HG03442 (cell line): ENCODE results near the gene MED9.
"Not testable (repeated sequence)": the region's sequence is repeated elsewhere in the genome, so short reads cannot be mapped to it uniquely, and the experiment has no call there.

Source experiments
- ATAC-seq: cut with Tn5 transposase; IDR thresholded peaks from one replicate; pipeline ENCODE4 v1.9.1; 2021; ENCODE audit warnings: mild to moderate bottlenecking, moderate library complexity; ENCODE audit not compliant: unreplicated experiment

The MED9 gene

GRCh38 chr17:17454700-17455099 is 22.1 kb upstream of the MED9 start:
- ATAC-seq = not testable (repeated sequence)

GRCh38 chr17:17455173-17455572 is 21.6 kb upstream of the MED9 start:
- ATAC-seq = no peak

- no peak for ATAC-seq
These were observed 20.5 kb upstream of the MED9 start for GRCh38 chr17:17456251-17456650.

GRCh38 chr17:17457680-17458079 is 19.1 kb upstream of the MED9 start:
- no peak for ATAC-seq

- no peak for ATAC-seq
These were observed 16.8 kb upstream of the MED9 start for GRCh38 chr17:17460038-17460437.

- ATAC-seq = no peak
These were observed 14.6 kb upstream of the MED9 start for GRCh38 chr17:17462048-17462824.

- ATAC-seq = no peak
These were observed 13.0 kb upstream of the MED9 start for GRCh38 chr17:17463821-17464220.

GRCh38 chr17:17465878-17466277 is 10.9 kb upstream of the MED9 start:
- ATAC-seq = not testable (repeated sequence)

GRCh38 chr17:17466511-17466910 is 10.3 kb upstream of the MED9 start:
- ATAC-seq = no peak

- no peak for ATAC-seq
These were observed 9.8 kb upstream of the MED9 start for GRCh38 chr17:17467016-17467415.

- ATAC-seq = no peak
These were observed 9.1 kb upstream of the MED9 start for GRCh38 chr17:17467720-17468119.

- no peak for ATAC-seq
These were observed 8.4 kb upstream of the MED9 start for GRCh38 chr17:17468217-17469010.

- ATAC-seq = no peak
These were observed 7.4 kb upstream of the MED9 start for GRCh38 chr17:17469358-17469757.

- ATAC-seq = no peak
These were observed 6.8 kb upstream of the MED9 start for GRCh38 chr17:17469996-17470395.

GRCh38 chr17:17472333-17472920 is 4.4 kb upstream of the MED9 start:
- no peak for ATAC-seq

- ATAC-seq = no peak
These were observed 2.5 kb upstream of the MED9 start for GRCh38 chr17:17474341-17474740.

- no peak for ATAC-seq
These were observed 2.4 kb downstream of the MED9 start for GRCh38 chr17:17479209-17479608.

GRCh38 chr17:17480593-17481148 is 3.9 kb downstream of the MED9 start:
- ATAC-seq = no peak

- ATAC-seq = no peak
These were observed 5.1 kb downstream of the MED9 start for GRCh38 chr17:17481860-17482259.

- no peak for ATAC-seq
These were observed 7.7 kb downstream of the MED9 start for GRCh38 chr17:17484451-17484899.

- ATAC-seq = no peak
These were observed 8.6 kb downstream of the MED9 start for GRCh38 chr17:17485420-17485819.
